Measurements from ENCODE around the gene RAD51B. TPM values are rescaled to one million over a fixed set of nuclear protein-coding genes. Genes with fewer than 3 reads are reported as not detected.

RAD51B gene
- total and polyA plus RNA-seq, 2 of the 13 experiments (the other 11 are each of a cell fraction or from before 2014, with no cell fraction given) = 7.0 to 9.5 TPM

- TF ChIP-seq ZKSCAN1 (IDR thresholded peaks at IDR 0.05; ENCODE audit: low read length) (no peak), ZNF274 (CRISPR knock-in tag; IDR thresholded peaks at IDR 0.05) (no peak), FOXM1 (CRISPR knock-in tag; IDR thresholded peaks at IDR 0.05) (no peak), AHDC1 (CRISPR knock-in tag; IDR thresholded peaks at IDR 0.05; ENCODE audit: borderline replicate concordance) (no peak)
Observed at GRCh38 chr14:68653804-68654203, 834.2 kb downstream of the RAD51B start (continued).

GRCh38 chr14:68654471-68654941 is 834.9 kb downstream of the RAD51B start:
- Histone ChIP-seq H3K4me1 (ENCODE audit: insufficient read depth, low read length) (peaks cover 56% of the 10 kb centered on the region), H3K4me3 (replicated peaks in 1 of 3; ENCODE audit: insufficient read depth in 1 of 3, low read depth in 2 of 3, low read length in 3 of 3) (no peak overlapping the region), H3K36me3 (replicated peaks in 1 of 2; ENCODE audit: control insufficient read depth in 1 of 2, insufficient read depth in 2 of 2, low read length in 2 of 2) (no peaks in the 10 kb centered on the region), H3K9me3 (ENCODE audit: low read length) (no peaks in the 10 kb centered on the region), H3K79me2 (ENCODE audit: insufficient read depth, low read length) (no peaks in the 10 kb centered on the region), H3K4me2 (ENCODE audit: low read depth, low read length) (no peak overlapping the region), H3K9ac (ENCODE audit: insufficient read depth, low read depth, low read length) (no peak overlapping the region), H3K27me3 (ENCODE audit: control insufficient read depth in 1 of 2, insufficient read depth in 2 of 2, low read length in 2 of 2) (no peaks in the 10 kb centered on the region), H2AFZ (ENCODE audit: low read length) (no peak overlapping the region), H3K27ac (ENCODE audit: extremely low read length, insufficient read depth, low read length) (no peak overlapping the region), H4K20me1 (ENCODE audit: insufficient read depth, low read length) (no peaks in the 10 kb centered on the region)
- ATAC-seq (no peak), FAIRE-seq (no peak), DNase-seq (ENCODE audit: low spot score) (no peak)
- no TSS peak for BruUV-seq (replicated peaks)
- TF ChIP-seq RELA (CRISPR knock-in tag; IDR thresholded peaks at IDR 0.05) = no peak
- no peak for TF ChIP-seq ETS1 (CRISPR knock-in tag; IDR thresholded peaks at IDR 0.05)
- no peak for TF ChIP-seq ZNF326 (CRISPR knock-in tag; IDR thresholded peaks at IDR 0.05; ENCODE audit: borderline replicate concordance)
- intact Hi-C loops (cut with micrococcal nuclease; ENCODE audit: unreplicated experiment) = loop anchor here (10.0 kb wide), 1 partner anchor 410 kb away; no protein-coding TSS in a partner anchor
- 64% methylated on average over 6 of the region's 9 CpGs for WGBS (ENCODE audit: low lambda C conversion rate)
- ChIA-PET POLR2A (interaction anchor here (1.0 to 1.7 kb wide), 2 partner anchors 16 to 139 kb away, joined by 3 to 4 read pairs; partner anchors contain the start of gene ZFP36L1), CTCF (ENCODE audit: low intra/inter-chr PET ratio, low total read pairs) (no interaction called here)
- in situ Hi-C loops (cut with HindIII; ENCODE audit: extremely low pct_ligation_motif_present, low pct_unique_long_range_greater_than_20kb) = loop anchor here (25.0 kb wide), 1 partner anchor 717 kb away; no protein-coding TSS in a partner anchor

Measured in HepG2 (cell line).